ENCODE results near the gene TMEM120B. TPM values are rescaled to one million over a fixed set of nuclear protein-coding genes. Genes with fewer than 3 reads are reported as not detected.

The TMEM120B gene
- total and polyA plus RNA-seq, 2 of the 13 experiments (the other 11 are each of a cell fraction or from before 2014, with no cell fraction given) = 7.1 to 12.9 TPM

DNA sequence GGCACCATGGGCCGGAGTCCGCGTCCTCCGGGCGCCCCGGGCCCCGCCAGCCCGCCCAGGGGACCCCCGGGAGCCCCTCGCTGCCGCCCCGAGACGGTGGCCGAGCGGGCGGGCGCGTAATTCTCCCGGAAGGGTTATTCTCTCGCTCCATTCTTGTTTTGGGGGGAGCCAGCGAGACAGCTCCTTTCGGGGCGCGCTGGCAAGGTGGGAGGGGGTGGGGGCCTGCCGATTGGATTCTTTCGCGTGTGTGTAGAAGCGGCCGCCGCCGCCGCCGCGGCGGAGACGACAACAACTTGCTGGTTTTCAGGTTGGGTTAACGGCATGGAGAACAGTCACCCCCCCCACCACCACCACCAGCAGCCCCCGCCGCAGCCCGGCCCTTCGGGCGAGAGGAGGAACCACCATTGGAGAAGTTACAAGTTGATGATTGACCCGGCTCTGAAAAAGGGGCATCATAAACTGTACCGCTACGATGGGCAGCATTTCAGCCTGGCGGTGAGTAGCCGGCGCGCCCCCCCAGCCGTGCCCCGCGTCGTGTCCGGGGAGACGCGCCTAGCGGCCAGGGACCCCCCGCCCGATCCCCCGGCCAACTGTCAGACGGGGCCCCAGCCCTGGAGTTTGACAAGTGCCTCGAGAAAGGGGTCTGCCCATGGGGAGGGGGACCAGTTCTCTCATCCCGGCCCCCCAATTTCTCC lies 92.0 kb downstream of the TMEM120B start (continued):
- TF ChIP-seq, protein P1, sequence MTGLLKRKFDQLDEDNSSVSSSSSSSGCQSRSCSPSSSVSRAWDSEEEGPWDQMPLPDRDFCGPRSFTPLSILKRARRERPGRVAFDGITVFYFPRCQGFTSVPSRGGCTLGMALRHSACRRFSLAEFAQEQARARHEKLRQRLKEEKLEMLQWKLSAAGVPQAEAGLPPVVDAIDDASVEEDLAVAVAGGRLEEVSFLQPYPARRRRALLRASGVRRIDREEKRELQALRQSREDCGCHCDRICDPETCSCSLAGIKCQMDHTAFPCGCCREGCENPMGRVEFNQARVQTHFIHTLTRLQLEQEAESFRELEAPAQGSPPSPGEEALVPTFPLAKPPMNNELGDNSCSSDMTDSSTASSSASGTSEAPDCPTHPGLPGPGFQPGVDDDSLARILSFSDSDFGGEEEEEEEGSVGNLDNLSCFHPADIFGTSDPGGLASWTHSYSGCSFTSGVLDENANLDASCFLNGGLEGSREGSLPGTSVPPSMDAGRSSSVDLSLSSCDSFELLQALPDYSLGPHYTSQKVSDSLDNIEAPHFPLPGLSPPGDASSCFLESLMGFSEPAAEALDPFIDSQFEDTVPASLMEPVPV (CRISPR knock-in tag; IDR thresholded peaks at IDR 0.05) = no peak
- TF ChIP-seq KLF16 (CRISPR knock-in tag; IDR thresholded peaks at IDR 0.05) (no peak), ZSCAN21 (CRISPR knock-in tag; IDR thresholded peaks at IDR 0.05; ENCODE audit: borderline replicate concordance) (no peak), GATAD1 (CRISPR knock-in tag; IDR thresholded peaks at IDR 0.05) (no peak), MED8 (CRISPR knock-in tag; IDR thresholded peaks at IDR 0.05; ENCODE audit: insufficient replicate concordance) (no peak), SP1 (IDR thresholded peaks at IDR 0.05) (no peak), SP1 (CRISPR knock-in tag; IDR thresholded peaks at IDR 0.05) (no peak), MTF1 (CRISPR knock-in tag; IDR thresholded peaks at IDR 0.05) (no peak), SRSF1 (optimal IDR thresholded peaks at IDR 0.05; ENCODE audit: low read depth, low read length) (no peak), ZBTB1 (CRISPR knock-in tag; IDR thresholded peaks at IDR 0.05; ENCODE audit: borderline replicate concordance) (no peak), SNRNP70 (IDR thresholded peaks at IDR 0.05; ENCODE audit: low read depth, low read length) (no peak), ZZZ3 (CRISPR knock-in tag; IDR thresholded peaks at IDR 0.05; ENCODE audit: borderline replicate concordance) (no peak), ZFP41 (CRISPR knock-in tag; IDR thresholded peaks at IDR 0.05; ENCODE audit: borderline replicate concordance) (no peak), ZNF777 (CRISPR knock-in tag; IDR thresholded peaks at IDR 0.05) (no peak)
- TF ChIP-seq, protein P2, sequence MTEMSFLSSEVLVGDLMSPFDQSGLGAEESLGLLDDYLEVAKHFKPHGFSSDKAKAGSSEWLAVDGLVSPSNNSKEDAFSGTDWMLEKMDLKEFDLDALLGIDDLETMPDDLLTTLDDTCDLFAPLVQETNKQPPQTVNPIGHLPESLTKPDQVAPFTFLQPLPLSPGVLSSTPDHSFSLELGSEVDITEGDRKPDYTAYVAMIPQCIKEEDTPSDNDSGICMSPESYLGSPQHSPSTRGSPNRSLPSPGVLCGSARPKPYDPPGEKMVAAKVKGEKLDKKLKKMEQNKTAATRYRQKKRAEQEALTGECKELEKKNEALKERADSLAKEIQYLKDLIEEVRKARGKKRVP (CRISPR knock-in tag; IDR thresholded peaks at IDR 0.05) = 0 out of 4 replicates have a peak, but pooled peaks of 1 of the 2 experiments have one; percentile 15
- TF ChIP-seq, protein P3, sequence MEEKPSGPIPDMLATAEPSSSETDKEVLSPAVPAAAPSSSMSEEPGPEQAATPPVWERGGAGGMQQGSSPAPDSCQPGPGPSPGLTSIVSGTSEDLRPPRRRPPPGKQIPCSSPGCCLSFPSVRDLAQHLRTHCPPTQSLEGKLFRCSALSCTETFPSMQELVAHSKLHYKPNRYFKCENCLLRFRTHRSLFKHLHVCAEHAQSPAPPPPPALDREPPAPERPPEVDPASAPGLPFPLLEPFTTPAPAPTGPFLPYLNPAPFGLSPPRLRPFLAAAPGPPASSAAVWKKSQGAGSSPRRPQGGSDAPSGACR (CRISPR knock-in tag; IDR thresholded peaks at IDR 0.05) = no peak
- TF ChIP-seq, protein P4, sequence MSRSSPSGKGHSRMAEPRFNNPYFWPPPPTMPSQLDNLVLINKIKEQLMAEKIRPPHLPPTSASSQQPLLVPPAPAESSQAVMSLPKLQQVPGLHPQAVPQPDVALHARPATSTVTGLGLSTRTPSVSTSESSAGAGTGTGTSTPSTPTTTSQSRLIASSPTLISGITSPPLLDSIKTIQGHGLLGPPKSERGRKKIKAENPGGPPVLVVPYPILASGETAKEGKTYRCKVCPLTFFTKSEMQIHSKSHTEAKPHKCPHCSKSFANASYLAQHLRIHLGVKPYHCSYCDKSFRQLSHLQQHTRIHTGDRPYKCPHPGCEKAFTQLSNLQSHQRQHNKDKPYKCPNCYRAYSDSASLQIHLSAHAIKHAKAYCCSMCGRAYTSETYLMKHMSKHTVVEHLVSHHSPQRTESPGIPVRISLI (CRISPR knock-in tag; IDR thresholded peaks at IDR 0.05; ENCODE audit: borderline replicate concordance) = no peak
- TF ChIP-seq, protein P5, sequence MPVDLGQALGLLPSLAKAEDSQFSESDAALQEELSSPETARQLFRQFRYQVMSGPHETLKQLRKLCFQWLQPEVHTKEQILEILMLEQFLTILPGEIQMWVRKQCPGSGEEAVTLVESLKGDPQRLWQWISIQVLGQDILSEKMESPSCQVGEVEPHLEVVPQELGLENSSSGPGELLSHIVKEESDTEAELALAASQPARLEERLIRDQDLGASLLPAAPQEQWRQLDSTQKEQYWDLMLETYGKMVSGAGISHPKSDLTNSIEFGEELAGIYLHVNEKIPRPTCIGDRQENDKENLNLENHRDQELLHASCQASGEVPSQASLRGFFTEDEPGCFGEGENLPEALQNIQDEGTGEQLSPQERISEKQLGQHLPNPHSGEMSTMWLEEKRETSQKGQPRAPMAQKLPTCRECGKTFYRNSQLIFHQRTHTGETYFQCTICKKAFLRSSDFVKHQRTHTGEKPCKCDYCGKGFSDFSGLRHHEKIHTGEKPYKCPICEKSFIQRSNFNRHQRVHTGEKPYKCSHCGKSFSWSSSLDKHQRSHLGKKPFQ (CRISPR knock-in tag; IDR thresholded peaks at IDR 0.05; ENCODE audit: insufficient replicate concordance) = peak; percentile 31
- TF ChIP-seq, protein P6, sequence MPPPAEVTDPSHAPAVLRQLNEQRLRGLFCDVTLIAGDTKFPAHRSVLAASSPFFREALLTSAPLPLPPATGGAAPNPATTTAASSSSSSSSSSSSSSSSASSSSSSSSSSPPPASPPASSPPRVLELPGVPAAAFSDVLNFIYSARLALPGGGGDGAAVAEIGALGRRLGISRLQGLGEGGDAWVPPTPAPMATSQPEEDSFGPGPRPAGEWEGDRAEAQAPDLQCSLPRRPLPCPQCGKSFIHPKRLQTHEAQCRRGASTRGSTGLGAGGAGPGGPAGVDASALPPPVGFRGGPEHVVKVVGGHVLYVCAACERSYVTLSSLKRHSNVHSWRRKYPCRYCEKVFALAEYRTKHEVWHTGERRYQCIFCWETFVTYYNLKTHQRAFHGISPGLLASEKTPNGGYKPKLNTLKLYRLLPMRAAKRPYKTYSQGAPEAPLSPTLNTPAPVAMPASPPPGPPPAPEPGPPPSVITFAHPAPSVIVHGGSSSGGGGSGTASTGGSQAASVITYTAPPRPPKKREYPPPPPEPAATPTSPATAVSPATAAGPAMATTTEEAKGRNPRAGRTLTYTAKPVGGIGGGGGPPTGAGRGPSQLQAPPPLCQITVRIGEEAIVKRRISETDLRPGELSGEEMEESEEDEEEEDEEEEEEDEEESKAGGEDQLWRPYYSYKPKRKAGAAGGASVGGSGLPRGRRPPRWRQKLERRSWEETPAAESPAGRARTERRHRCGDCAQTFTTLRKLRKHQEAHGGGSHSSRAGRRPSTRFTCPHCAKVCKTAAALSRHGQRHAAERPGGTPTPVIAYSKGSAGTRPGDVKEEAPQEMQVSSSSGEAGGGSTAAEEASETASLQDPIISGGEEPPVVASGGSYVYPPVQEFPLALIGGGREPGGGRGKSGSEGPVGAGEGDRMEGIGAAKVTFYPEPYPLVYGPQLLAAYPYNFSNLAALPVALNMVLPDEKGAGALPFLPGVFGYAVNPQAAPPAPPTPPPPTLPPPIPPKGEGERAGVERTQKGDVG (CRISPR knock-in tag; IDR thresholded peaks at IDR 0.05; ENCODE audit: borderline replicate concordance) = no peak
